Skeletal muscle satellite cell (primary cell): ENCODE data around the gene ZNF641. TPM values are rescaled to one million over a fixed set of nuclear protein-coding genes. Genes with fewer than 3 reads are reported as not detected.
A peak's percentile ranks its signal among the peaks of the same experiment; 100 is the strongest.

Experiments
- H3K27me3 ChIP-seq: 2 replicates; pipeline ENCODE4 v1.7.0; 2013; ENCODE audit warnings: low read length; ENCODE audit not compliant: control insufficient read depth, insufficient read depth
- H3K36me3 ChIP-seq: 2 replicates; pipeline ENCODE4 v1.7.0; 2013; ENCODE audit warnings: mild to moderate bottlenecking, control low read depth, low read length; ENCODE audit not compliant: insufficient read depth
- H3K4me1 ChIP-seq: 2 replicates; pipeline ENCODE4 v1.7.0; 2013; ENCODE audit warnings: low read length; ENCODE audit not compliant: control insufficient read depth, insufficient read depth
- H3K4me2 ChIP-seq: 2 replicates; pipeline ENCODE4 v1.7.0; 2013; ENCODE audit warnings: mild to moderate bottlenecking, low read length
- H3K4me3 ChIP-seq: 2 replicates; pipeline ENCODE4 v1.7.0; 2013; ENCODE audit warnings: low read length
- H3K9ac ChIP-seq: 2 replicates; pipeline ENCODE4 v1.7.0; 2013; ENCODE audit warnings: mild to moderate bottlenecking, low read depth, low read length, moderate library complexity
- H3K9me3 ChIP-seq: replicated peaks from 2 replicates; pipeline ENCODE4 v1.7.0; 2013; ENCODE audit warnings: mild to moderate bottlenecking, control low read depth, low read length
- total RNA-seq: library from RNA; depleted of rRNA; stranded (reverse); fragments of >200 nt; gene quantifications from 2 replicates; pipeline ENCODE4 v1.2.3, GENCODE V29; 2012; rRNA removed

The ZNF641 gene
- 3.1 and 9.4 TPM in 2 replicates for total RNA-seq

- H3K9ac ChIP-seq, result peak within 1 kb of the TSS; percentile 81
- H3K36me3 ChIP-seq, result peaks cover 4% of the 10 kb centered on the region
- peak within 1 kb of the TSS; percentile 77 for H3K4me3 ChIP-seq
- H3K27me3 ChIP-seq, result no peaks in the 10 kb centered on the region
- H3K4me2 ChIP-seq, result peak within 1 kb of the TSS; percentile 97
- no peaks in the 10 kb centered on the region for H3K9me3 ChIP-seq
- no peaks in the 10 kb centered on the region for H3K4me1 ChIP-seq
Measured at GRCh38 chr12:48350249-48351021, at the start of gene ZNF641. TSS of gene ZNF641 (minus strand) at chr12:48350919. CDS start at chr12:48348090, 2,829 bp downstream.

GRCh38 chr12:48390026-48390425 lies 39.3 kb upstream of the ZNF641 start:
- H3K4me2 ChIP-seq, result no peak overlapping the region
- no peaks in the 10 kb centered on the region for H3K9me3 ChIP-seq
- H3K27me3 ChIP-seq, result peaks cover 6% of the 10 kb centered on the region
- H3K4me3 ChIP-seq, result no peak overlapping the region
- H3K9ac ChIP-seq, result no peak overlapping the region
- no peaks in the 10 kb centered on the region for H3K36me3 ChIP-seq
- no peaks in the 10 kb centered on the region for H3K4me1 ChIP-seq

GRCh38 chr12:48389409-48389808 lies 38.7 kb upstream of the ZNF641 start:
- H3K27me3 ChIP-seq, result peaks cover 6% of the 10 kb centered on the region
- H3K4me2 ChIP-seq, result no peak overlapping the region

GRCh38 chr12:48388938-48389337 lies 38.2 kb upstream of the ZNF641 start:
- Histone ChIP-seq H3K9me3 (no peaks in the 10 kb centered on the region), H3K9ac (no peak overlapping the region), H3K4me1 (no peaks in the 10 kb centered on the region), H3K4me2 (no peak overlapping the region), H3K36me3 (no peaks in the 10 kb centered on the region), H3K4me3 (no peak overlapping the region), H3K27me3 (peaks cover 4% of the 10 kb centered on the region)

More at GRCh38 chr12:48389409-48389808, 38.7 kb upstream of the ZNF641 start:
- Histone ChIP-seq H3K9ac (no peak overlapping the region), H3K4me1 (no peaks in the 10 kb centered on the region), H3K9me3 (no peaks in the 10 kb centered on the region), H3K4me3 (no peak overlapping the region), H3K36me3 (no peaks in the 10 kb centered on the region)

- Histone ChIP-seq H3K4me2 (no peak overlapping the region), H3K9ac (no peak overlapping the region)
Measured at GRCh38 chr12:48388460-48388859, 37.7 kb upstream of the ZNF641 start.

GRCh38 chr12:48380596-48380995 lies 29.9 kb upstream of the ZNF641 start:
- H3K36me3 ChIP-seq, result no peaks in the 10 kb centered on the region
- H3K27me3 ChIP-seq, result no peaks in the 10 kb centered on the region
- H3K4me1 ChIP-seq, result no peaks in the 10 kb centered on the region
- no peaks in the 10 kb centered on the region for H3K9me3 ChIP-seq
- no peak overlapping the region for H3K9ac ChIP-seq
- H3K4me3 ChIP-seq, result no peak overlapping the region
- no peak overlapping the region for H3K4me2 ChIP-seq

More at GRCh38 chr12:48388460-48388859, 37.7 kb upstream of the ZNF641 start:
- no peak overlapping the region for H3K4me3 ChIP-seq
- no peaks in the 10 kb centered on the region for H3K9me3 ChIP-seq
- peaks cover 4% of the 10 kb centered on the region for H3K27me3 ChIP-seq
- H3K36me3 ChIP-seq, result no peaks in the 10 kb centered on the region
- no peaks in the 10 kb centered on the region for H3K4me1 ChIP-seq

GRCh38 chr12:48379794-48380193 lies 29.1 kb upstream of the ZNF641 start:
- H3K9ac ChIP-seq, result no peak overlapping the region
- no peaks in the 10 kb centered on the region for H3K27me3 ChIP-seq
- H3K36me3 ChIP-seq, result no peaks in the 10 kb centered on the region
- no peak overlapping the region for H3K4me3 ChIP-seq
- no peaks in the 10 kb centered on the region for H3K9me3 ChIP-seq
- no peak overlapping the region for H3K4me2 ChIP-seq
- no peaks in the 10 kb centered on the region for H3K4me1 ChIP-seq

- no peaks in the 10 kb centered on the region for H3K27me3 ChIP-seq
- no peak overlapping the region for H3K4me3 ChIP-seq
- no peaks in the 10 kb centered on the region for H3K4me1 ChIP-seq
- H3K4me2 ChIP-seq, result no peak overlapping the region
- H3K9ac ChIP-seq, result no peak overlapping the region
- no peaks in the 10 kb centered on the region for H3K36me3 ChIP-seq
- H3K9me3 ChIP-seq, result no peaks in the 10 kb centered on the region
Measured at GRCh38 chr12:48377646-48378045, 26.9 kb upstream of the ZNF641 start.

- no peak overlapping the region for H3K4me3 ChIP-seq
- peaks cover 7% of the 10 kb centered on the region for H3K27me3 ChIP-seq
- H3K4me1 ChIP-seq, result no peaks in the 10 kb centered on the region
- no peak overlapping the region for H3K4me2 ChIP-seq
- no peaks in the 10 kb centered on the region for H3K9me3 ChIP-seq
- no peaks in the 10 kb centered on the region for H3K36me3 ChIP-seq
- no peak overlapping the region for H3K9ac ChIP-seq
Measured at GRCh38 chr12:48374164-48374563, 23.4 kb upstream of the ZNF641 start.

- H3K4me1 ChIP-seq, result no peaks in the 10 kb centered on the region
- no peaks in the 10 kb centered on the region for H3K9me3 ChIP-seq
- H3K4me3 ChIP-seq, result no peak overlapping the region
- H3K9ac ChIP-seq, result no peak overlapping the region
- no peaks in the 10 kb centered on the region for H3K36me3 ChIP-seq
- no peak overlapping the region for H3K4me2 ChIP-seq
- peaks cover 11% of the 10 kb centered on the region for H3K27me3 ChIP-seq
Measured at GRCh38 chr12:48366131-48366530, 15.4 kb upstream of the ZNF641 start.

- Histone ChIP-seq H3K4me1 (no peaks in the 10 kb centered on the region), H3K9ac (no peak overlapping the region), H3K4me3 (no peak overlapping the region), H3K9me3 (no peaks in the 10 kb centered on the region), H3K4me2 (no peak overlapping the region), H3K36me3 (no peaks in the 10 kb centered on the region), H3K27me3 (peaks cover 4% of the 10 kb centered on the region)
Measured at GRCh38 chr12:48361664-48362339, 11.1 kb upstream of the ZNF641 start.
